ENCODE measurements around the gene CTNNA1. TPM values are rescaled to one million over a fixed set of nuclear protein-coding genes. Genes with fewer than 3 reads are reported as not detected.

Gene CTNNA1
- polyA plus RNA-seq, 1 donor (not counting 4 experiments of a cell fraction or from before 2014, with no cell fraction given): 119 TPM

DNA sequence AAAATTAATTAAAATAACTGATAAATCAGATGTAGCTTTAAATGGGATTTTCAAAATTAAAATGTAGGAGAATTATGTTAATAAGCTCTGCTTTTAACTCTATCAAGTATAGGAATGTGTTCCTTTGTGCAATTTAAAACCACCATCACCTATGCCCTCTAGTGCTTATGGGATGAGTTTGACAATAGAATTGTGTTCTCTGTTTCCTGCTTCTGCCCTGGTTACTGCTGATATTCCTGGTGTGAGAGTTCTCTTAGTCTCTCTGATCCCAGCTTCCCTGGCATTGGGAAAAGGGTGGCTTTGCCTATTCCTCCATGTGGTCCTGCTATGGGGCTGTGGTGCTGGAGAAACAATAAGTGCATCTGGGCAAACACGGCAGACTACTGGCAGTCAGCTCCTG is 113.8 kb downstream of the CTNNA1 start:
- H3K9me3 ChIP-seq (ENCODE audit: control insufficient read depth, low read depth, low read length): no peaks in the 10 kb centered on the region
- TF ChIP-seq, protein P1, sequence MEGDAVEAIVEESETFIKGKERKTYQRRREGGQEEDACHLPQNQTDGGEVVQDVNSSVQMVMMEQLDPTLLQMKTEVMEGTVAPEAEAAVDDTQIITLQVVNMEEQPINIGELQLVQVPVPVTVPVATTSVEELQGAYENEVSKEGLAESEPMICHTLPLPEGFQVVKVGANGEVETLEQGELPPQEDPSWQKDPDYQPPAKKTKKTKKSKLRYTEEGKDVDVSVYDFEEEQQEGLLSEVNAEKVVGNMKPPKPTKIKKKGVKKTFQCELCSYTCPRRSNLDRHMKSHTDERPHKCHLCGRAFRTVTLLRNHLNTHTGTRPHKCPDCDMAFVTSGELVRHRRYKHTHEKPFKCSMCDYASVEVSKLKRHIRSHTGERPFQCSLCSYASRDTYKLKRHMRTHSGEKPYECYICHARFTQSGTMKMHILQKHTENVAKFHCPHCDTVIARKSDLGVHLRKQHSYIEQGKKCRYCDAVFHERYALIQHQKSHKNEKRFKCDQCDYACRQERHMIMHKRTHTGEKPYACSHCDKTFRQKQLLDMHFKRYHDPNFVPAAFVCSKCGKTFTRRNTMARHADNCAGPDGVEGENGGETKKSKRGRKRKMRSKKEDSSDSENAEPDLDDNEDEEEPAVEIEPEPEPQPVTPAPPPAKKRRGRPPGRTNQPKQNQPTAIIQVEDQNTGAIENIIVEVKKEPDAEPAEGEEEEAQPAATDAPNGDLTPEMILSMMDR (optimal IDR thresholded peaks at IDR 0.05 in 1 of 3, IDR thresholded peaks at IDR 0.05 in 1 of 3, conservative IDR thresholded peaks at IDR 0.05 in 1 of 3; ENCODE audit: extremely low read depth in 1 of 3, insufficient read depth in 2 of 3, low read length in 3 of 3): no peak
- TF ChIP-seq EZH2 (IDR thresholded peaks at IDR 0.05; ENCODE audit: low read length): no peak
- H3K9me1 ChIP-seq (ENCODE audit: control insufficient read depth, extremely low read depth, insufficient read depth, low read length): peaks cover 3% of the 10 kb centered on the region
- peaks cover 58% of the 10 kb centered on the region for H3K79me2 ChIP-seq (ENCODE audit: control insufficient read depth, insufficient read depth, low read length)
- no peak overlapping the region for H2AFZ ChIP-seq (ENCODE audit: control insufficient read depth, low read length)
- dilution Hi-C loops (cut with MboI; ENCODE audit: extremely low pct_ligation_motif_present, low sequenced_read_pairs): no loop called here
- H3K27me3 ChIP-seq (ENCODE audit: control insufficient read depth, extremely low read depth, insufficient read depth, low read length): no peaks in the 10 kb centered on the region
- DNase-seq (ENCODE audit: low read depth, low spot score) (no peak), FAIRE-seq (no peak)
- H4K20me1 ChIP-seq (ENCODE audit: control insufficient read depth, extremely low read depth, insufficient read depth, low read length): peaks cover 2% of the 10 kb centered on the region
- no peak overlapping the region for H3K27ac ChIP-seq (ENCODE audit: control insufficient read depth, insufficient read depth, low read length)
- H3K9ac ChIP-seq (ENCODE audit: control insufficient read depth, extremely low read depth, insufficient read depth, low read length): no peak overlapping the region
- no peak overlapping the region for H3K4me3 ChIP-seq (ENCODE audit: control insufficient read depth in 2 of 3, extremely low read depth in 1 of 3, insufficient read depth in 2 of 3, low read depth in 1 of 3, low read length in 3 of 3)
- no peak overlapping the region for H3K4me2 ChIP-seq (ENCODE audit: control insufficient read depth, extremely low read depth, insufficient read depth, low read depth, low read length)
- peaks cover 23% of the 10 kb centered on the region for H3K4me1 ChIP-seq (ENCODE audit: control insufficient read depth, extremely low read depth, insufficient read depth, low read length)
- H3K36me3 ChIP-seq (ENCODE audit: control insufficient read depth in 2 of 2, extremely low read depth in 1 of 2, insufficient read depth in 2 of 2, low read length in 2 of 2): peaks cover 3 to 5% of the 10 kb centered on the region in 2 experiments

DNA sequence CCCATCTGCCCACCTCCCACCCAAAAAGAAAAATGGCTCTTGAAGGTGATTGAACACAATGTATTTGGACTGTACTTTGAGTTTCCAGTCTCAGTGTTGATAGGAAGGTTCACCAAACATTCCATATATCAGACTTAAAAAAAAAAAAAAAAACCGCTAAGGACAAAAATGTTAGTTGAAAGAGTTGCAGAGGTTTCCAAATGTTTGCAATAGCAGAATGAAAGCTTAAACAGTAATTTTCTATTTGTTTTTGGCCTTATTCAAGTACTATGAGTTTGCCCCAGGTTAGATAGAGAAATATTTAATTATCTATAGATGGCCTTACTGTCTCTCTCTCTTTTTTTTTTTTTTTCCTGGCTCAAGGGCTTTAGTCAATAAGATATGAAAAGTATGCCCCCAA is 115.8 kb downstream of the CTNNA1 start:
- no peak overlapping the region for H3K27ac ChIP-seq (ENCODE audit: control insufficient read depth, insufficient read depth, low read length)
- H3K4me3 ChIP-seq (ENCODE audit: control insufficient read depth in 2 of 3, extremely low read depth in 1 of 3, insufficient read depth in 2 of 3, low read depth in 1 of 3, low read length in 3 of 3): no peak overlapping the region
- H3K36me3 ChIP-seq (ENCODE audit: control insufficient read depth in 2 of 2, extremely low read depth in 1 of 2, insufficient read depth in 2 of 2, low read length in 2 of 2): peaks cover 0 to 5% of the 10 kb centered on the region in 2 experiments
- H4K20me1 ChIP-seq (ENCODE audit: control insufficient read depth, extremely low read depth, insufficient read depth, low read length): peaks cover 2% of the 10 kb centered on the region
- no peak for TF ChIP-seq EZH2 (IDR thresholded peaks at IDR 0.05; ENCODE audit: low read length)
- TF ChIP-seq, protein P1 (optimal IDR thresholded peaks at IDR 0.05 in 1 of 3, IDR thresholded peaks at IDR 0.05 in 1 of 3, conservative IDR thresholded peaks at IDR 0.05 in 1 of 3; ENCODE audit: extremely low read depth in 1 of 3, insufficient read depth in 2 of 3, low read length in 3 of 3): no peak
- no peak overlapping the region for H3K4me2 ChIP-seq (ENCODE audit: control insufficient read depth, extremely low read depth, insufficient read depth, low read depth, low read length)
- no peaks in the 10 kb centered on the region for H3K27me3 ChIP-seq (ENCODE audit: control insufficient read depth, extremely low read depth, insufficient read depth, low read length)
- no peak overlapping the region for H3K9ac ChIP-seq (ENCODE audit: control insufficient read depth, extremely low read depth, insufficient read depth, low read length)
- peaks cover 64% of the 10 kb centered on the region for H3K79me2 ChIP-seq (ENCODE audit: control insufficient read depth, insufficient read depth, low read length)
- H3K9me3 ChIP-seq (ENCODE audit: control insufficient read depth, low read depth, low read length): no peaks in the 10 kb centered on the region
- dilution Hi-C loops (cut with MboI; ENCODE audit: extremely low pct_ligation_motif_present, low sequenced_read_pairs): no loop called here
- DNase-seq (ENCODE audit: low read depth, low spot score) (no peak), FAIRE-seq (no peak)
- H3K9me1 ChIP-seq (ENCODE audit: control insufficient read depth, extremely low read depth, insufficient read depth, low read length): peaks cover 3% of the 10 kb centered on the region
- H3K4me1 ChIP-seq (ENCODE audit: control insufficient read depth, extremely low read depth, insufficient read depth, low read length): peaks cover 23% of the 10 kb centered on the region
- H2AFZ ChIP-seq (ENCODE audit: control insufficient read depth, low read length): no peak overlapping the region

Data from keratinocyte (primary cell).